ENCODE results near the gene ST6GALNAC6.

GRCh38 chr9:127917603-127918002 is 18.2 kb upstream of the ST6GALNAC6 start:
- TF ChIP-seq GATA2 (IDR thresholded peaks at IDR 0.05; ENCODE audit: low read depth, low read length) (no peak), GATA3 (IDR thresholded peaks at IDR 0.05; ENCODE audit: low read depth, low read length) (no peak)
